Measurements from ENCODE around the gene SLC25A21.

The SLC25A21 gene

GRCh38 chr14:37114559-37114958, 57.8 kb downstream of the SLC25A21 start:
- Histone ChIP-seq H3K4me2 (ENCODE audit: low read length) (no peak overlapping the region), H3K27ac (ENCODE audit: low read depth, low read length) (no peak overlapping the region), H2BK15ac (replicated peaks; ENCODE audit: low read depth) (no peak overlapping the region), H2AK5ac (ENCODE audit: low read length) (no peak overlapping the region), H3K27me3 (ENCODE audit: insufficient read depth, low read length, poor library complexity) (no peaks in the 10 kb centered on the region), H3K79me2 (ENCODE audit: control insufficient read depth, insufficient read depth, low read length) (no peaks in the 10 kb centered on the region), H3K4me1 (ENCODE audit: control insufficient read depth, low read depth, low read length) (no peaks in the 10 kb centered on the region), H3K4me3 (ENCODE audit: low read length) (no peak overlapping the region), H2BK5ac (ENCODE audit: low read length) (no peak overlapping the region), H3K9ac (ENCODE audit: low read length) (no peak overlapping the region), H3K56ac (ENCODE audit: low read length) (no peak overlapping the region), H3K23ac (ENCODE audit: low read length) (no peak overlapping the region), H3K4ac (ENCODE audit: low read depth, low read length) (no peak overlapping the region), H3K18ac (ENCODE audit: low read length) (no peak overlapping the region), H4K5ac (ENCODE audit: low read length) (no peak overlapping the region), H2BK120ac (ENCODE audit: low read depth, low read length) (no peak overlapping the region), H3K79me1 (ENCODE audit: low read length) (no peaks in the 10 kb centered on the region), H4K8ac (ENCODE audit: low read depth, low read length) (no peak overlapping the region), H3K36me3 (ENCODE audit: control insufficient read depth, insufficient read depth, low read length) (no peaks in the 10 kb centered on the region)
- WGBS (ENCODE audit: extremely low coverage, insufficient coverage, low lambda C conversion rate): no CpG with 5 or more reads among the region's 3 CpGs
- DNase-seq: no peak

- no peaks in the 10 kb centered on the region for H3K79me1 ChIP-seq (ENCODE audit: low read length)
- no peak overlapping the region for H3K23ac ChIP-seq (ENCODE audit: low read length)
- no peaks in the 10 kb centered on the region for H3K4me1 ChIP-seq (ENCODE audit: control insufficient read depth, low read depth, low read length)
- H3K18ac ChIP-seq (ENCODE audit: low read length): no peak overlapping the region
- H3K27ac ChIP-seq (ENCODE audit: low read depth, low read length): no peak overlapping the region
- no peaks in the 10 kb centered on the region for H3K27me3 ChIP-seq (ENCODE audit: insufficient read depth, low read length, poor library complexity)
- no peak overlapping the region for H2AK5ac ChIP-seq (ENCODE audit: low read length)
- no peaks in the 10 kb centered on the region for H3K36me3 ChIP-seq (ENCODE audit: control insufficient read depth, insufficient read depth, low read length)
- no peaks in the 10 kb centered on the region for H3K79me2 ChIP-seq (ENCODE audit: control insufficient read depth, insufficient read depth, low read length)
- no peak overlapping the region for H3K56ac ChIP-seq (ENCODE audit: low read length)
- no peak overlapping the region for H2BK15ac ChIP-seq (replicated peaks; ENCODE audit: low read depth)
- no peak overlapping the region for H2BK120ac ChIP-seq (ENCODE audit: low read depth, low read length)
- no peak overlapping the region for H3K4me3 ChIP-seq (ENCODE audit: low read length)
- no CpG with 5 or more reads among the region's 3 CpGs for WGBS (ENCODE audit: extremely low coverage, insufficient coverage, low lambda C conversion rate)
- H4K8ac ChIP-seq (ENCODE audit: low read depth, low read length): no peak overlapping the region
- no peak overlapping the region for H3K4ac ChIP-seq (ENCODE audit: low read depth, low read length)
- DNase-seq: no peak
- H3K9ac ChIP-seq (ENCODE audit: low read length): no peak overlapping the region
- H4K5ac ChIP-seq (ENCODE audit: low read length): no peak overlapping the region
- no peak overlapping the region for H2BK5ac ChIP-seq (ENCODE audit: low read length)
- no peak overlapping the region for H3K4me2 ChIP-seq (ENCODE audit: low read length)
Measured at GRCh38 chr14:37114002-37114401, 58.4 kb downstream of the SLC25A21 start.

- Histone ChIP-seq H2AK5ac (ENCODE audit: low read length) (no peak overlapping the region), H3K4me1 (ENCODE audit: control insufficient read depth, low read depth, low read length) (no peaks in the 10 kb centered on the region), H3K27ac (ENCODE audit: low read depth, low read length) (no peak overlapping the region), H3K79me1 (ENCODE audit: low read length) (no peaks in the 10 kb centered on the region), H3K27me3 (ENCODE audit: insufficient read depth, low read length, poor library complexity) (no peaks in the 10 kb centered on the region), H3K79me2 (ENCODE audit: control insufficient read depth, insufficient read depth, low read length) (no peaks in the 10 kb centered on the region), H2BK120ac (ENCODE audit: low read depth, low read length) (no peak overlapping the region), H3K9ac (ENCODE audit: low read length) (no peak overlapping the region), H3K23ac (ENCODE audit: low read length) (no peak overlapping the region), H3K36me3 (ENCODE audit: control insufficient read depth, insufficient read depth, low read length) (no peaks in the 10 kb centered on the region), H3K56ac (ENCODE audit: low read length) (no peak overlapping the region), H3K4me2 (ENCODE audit: low read length) (no peak overlapping the region), H2BK5ac (ENCODE audit: low read length) (no peak overlapping the region), H3K18ac (ENCODE audit: low read length) (no peak overlapping the region), H4K5ac (ENCODE audit: low read length) (no peak overlapping the region), H2BK15ac (replicated peaks; ENCODE audit: low read depth) (no peak overlapping the region), H3K4me3 (ENCODE audit: low read length) (no peak overlapping the region), H4K8ac (ENCODE audit: low read depth, low read length) (no peak overlapping the region), H3K4ac (ENCODE audit: low read depth, low read length) (no peak overlapping the region)
- no CpG with 5 or more reads among the region's 2 CpGs for WGBS (ENCODE audit: extremely low coverage, insufficient coverage, low lambda C conversion rate)
- no peak for DNase-seq
Measured at GRCh38 chr14:37098132-37098531, 74.3 kb downstream of the SLC25A21 start.

- Histone ChIP-seq H3K4ac (ENCODE audit: low read depth, low read length) (no peak overlapping the region), H3K23ac (ENCODE audit: low read length) (no peak overlapping the region), H3K4me3 (ENCODE audit: low read length) (no peak overlapping the region), H2BK5ac (ENCODE audit: low read length) (no peak overlapping the region), H3K27me3 (ENCODE audit: insufficient read depth, low read length, poor library complexity) (no peaks in the 10 kb centered on the region), H3K56ac (ENCODE audit: low read length) (no peak overlapping the region), H3K79me2 (ENCODE audit: control insufficient read depth, insufficient read depth, low read length) (no peaks in the 10 kb centered on the region), H4K8ac (ENCODE audit: low read depth, low read length) (no peak overlapping the region), H3K27ac (ENCODE audit: low read depth, low read length) (no peak overlapping the region), H3K9ac (ENCODE audit: low read length) (no peak overlapping the region), H3K4me2 (ENCODE audit: low read length) (no peak overlapping the region), H3K4me1 (ENCODE audit: control insufficient read depth, low read depth, low read length) (no peaks in the 10 kb centered on the region), H2AK5ac (ENCODE audit: low read length) (no peak overlapping the region), H4K5ac (ENCODE audit: low read length) (no peak overlapping the region), H2BK120ac (ENCODE audit: low read depth, low read length) (no peak overlapping the region), H3K18ac (ENCODE audit: low read length) (no peak overlapping the region), H3K79me1 (ENCODE audit: low read length) (no peaks in the 10 kb centered on the region), H2BK15ac (replicated peaks; ENCODE audit: low read depth) (no peak overlapping the region), H3K36me3 (ENCODE audit: control insufficient read depth, insufficient read depth, low read length) (no peaks in the 10 kb centered on the region)
- no CpG with 5 or more reads among the region's 2 CpGs for WGBS (ENCODE audit: extremely low coverage, insufficient coverage, low lambda C conversion rate)
- DNase-seq: no peak
Measured at GRCh38 chr14:37094502-37094901, 77.9 kb downstream of the SLC25A21 start.

GRCh38 chr14:37093364-37093763, 79.0 kb downstream of the SLC25A21 start:
- no peak overlapping the region for H3K4ac ChIP-seq (ENCODE audit: low read depth, low read length)
- no peak overlapping the region for H2BK5ac ChIP-seq (ENCODE audit: low read length)
- H3K79me2 ChIP-seq (ENCODE audit: control insufficient read depth, insufficient read depth, low read length): no peaks in the 10 kb centered on the region
- no peak overlapping the region for H4K5ac ChIP-seq (ENCODE audit: low read length)
- H2BK15ac ChIP-seq (replicated peaks; ENCODE audit: low read depth): no peak overlapping the region
- no peaks in the 10 kb centered on the region for H3K79me1 ChIP-seq (ENCODE audit: low read length)
- no CpG with 5 or more reads among the region's 5 CpGs for WGBS (ENCODE audit: extremely low coverage, insufficient coverage, low lambda C conversion rate)
- H2BK120ac ChIP-seq (ENCODE audit: low read depth, low read length): no peak overlapping the region
- H2AK5ac ChIP-seq (ENCODE audit: low read length): no peak overlapping the region
- H3K27me3 ChIP-seq (ENCODE audit: insufficient read depth, low read length, poor library complexity): no peaks in the 10 kb centered on the region
- H3K18ac ChIP-seq (ENCODE audit: low read length): no peak overlapping the region
- H3K4me1 ChIP-seq (ENCODE audit: control insufficient read depth, low read depth, low read length): no peaks in the 10 kb centered on the region
- no peak overlapping the region for H3K9ac ChIP-seq (ENCODE audit: low read length)
- no peak overlapping the region for H4K8ac ChIP-seq (ENCODE audit: low read depth, low read length)
- no peak overlapping the region for H3K56ac ChIP-seq (ENCODE audit: low read length)
- H3K27ac ChIP-seq (ENCODE audit: low read depth, low read length): no peak overlapping the region
- H3K23ac ChIP-seq (ENCODE audit: low read length): no peak overlapping the region
- no peak overlapping the region for H3K4me3 ChIP-seq (ENCODE audit: low read length)
- DNase-seq: no peak
- no peak overlapping the region for H3K4me2 ChIP-seq (ENCODE audit: low read length)
- H3K36me3 ChIP-seq (ENCODE audit: control insufficient read depth, insufficient read depth, low read length): no peaks in the 10 kb centered on the region

GRCh38 chr14:37091651-37092050, 80.8 kb downstream of the SLC25A21 start:
- H3K27ac ChIP-seq (ENCODE audit: low read depth, low read length): no peak overlapping the region
- no peaks in the 10 kb centered on the region for H3K27me3 ChIP-seq (ENCODE audit: insufficient read depth, low read length, poor library complexity)
- no peaks in the 10 kb centered on the region for H3K36me3 ChIP-seq (ENCODE audit: control insufficient read depth, insufficient read depth, low read length)
- H3K9ac ChIP-seq (ENCODE audit: low read length): no peak overlapping the region
- H4K5ac ChIP-seq (ENCODE audit: low read length): no peak overlapping the region
- no peak overlapping the region for H3K18ac ChIP-seq (ENCODE audit: low read length)
- no peaks in the 10 kb centered on the region for H3K4me1 ChIP-seq (ENCODE audit: control insufficient read depth, low read depth, low read length)
- H3K23ac ChIP-seq (ENCODE audit: low read length): no peak overlapping the region
- no peaks in the 10 kb centered on the region for H3K79me2 ChIP-seq (ENCODE audit: control insufficient read depth, insufficient read depth, low read length)
- no peak overlapping the region for H3K4ac ChIP-seq (ENCODE audit: low read depth, low read length)
- no peak overlapping the region for H2AK5ac ChIP-seq (ENCODE audit: low read length)
- no peak overlapping the region for H3K4me3 ChIP-seq (ENCODE audit: low read length)
- WGBS (ENCODE audit: extremely low coverage, insufficient coverage, low lambda C conversion rate): no CpG with 5 or more reads among the region's 3 CpGs
- no peak for DNase-seq
- no peak overlapping the region for H3K56ac ChIP-seq (ENCODE audit: low read length)
- H2BK15ac ChIP-seq (replicated peaks; ENCODE audit: low read depth): no peak overlapping the region
- H4K8ac ChIP-seq (ENCODE audit: low read depth, low read length): no peak overlapping the region
- H3K79me1 ChIP-seq (ENCODE audit: low read length): no peaks in the 10 kb centered on the region
- no peak overlapping the region for H3K4me2 ChIP-seq (ENCODE audit: low read length)
- no peak overlapping the region for H2BK5ac ChIP-seq (ENCODE audit: low read length)
- H2BK120ac ChIP-seq (ENCODE audit: low read depth, low read length): no peak overlapping the region
